22Rv1 (cell line): Measurements from ENCODE around the gene TEN1.

Source experiments
- CTCF ChIP-seq: fragments of 450-650 bp; IDR thresholded peaks from 2 replicates; pipeline ENCODE4 v1.5.1; 2017; ENCODE audit warnings: mild to moderate bottlenecking
- ZFX ChIP-seq: fragments of 450-650 bp; IDR thresholded peaks from 2 replicates; pipeline ENCODE4 v1.6.1; 2017; ENCODE audit warnings: antibody characterized with exemption, borderline replicate concordance

GRCh38 chr17:75970011-75970523, 9.0 kb upstream of the TEN1 start:
- TF ChIP-seq CTCF (no peak), ZFX (no peak)
